Neural progenitor cell (in vitro differentiated cells): ENCODE data around the gene GCNT2. TPM values are rescaled to one million over a fixed set of nuclear protein-coding genes. Genes with fewer than 3 reads are reported as not detected.

Experiments
- DNase-seq: peaks from one replicate; pipeline ENCODE4 v3.0.0-alpha.2; 2016; ENCODE audit warnings: low spot score
- H2AFZ ChIP-seq: fragments of 200-600 bp; sonication (generic); replicated peaks from 2 replicates; pipeline ENCODE4 v1.6.1; 2016; ENCODE audit warnings: antibody characterized with exemption
- H3F3A ChIP-seq: fragments of 200-600 bp; sonication (generic); 2 replicates; pipeline ENCODE4 v1.6.1; 2016; ENCODE audit warnings: antibody characterized with exemption, low read depth
- H3K27ac ChIP-seq: fragments of 200-600 bp; sonication (generic); 2 replicates; pipeline ENCODE4 v1.5.1; 2016; ENCODE audit warnings: mild to moderate bottlenecking
- H3K27me3 ChIP-seq: fragments of 200-600 bp; sonication (generic); 2 replicates; pipeline ENCODE4 v1.6.1; 2016; ENCODE audit warnings: mild to moderate bottlenecking, moderate library complexity
- H3K36me3 ChIP-seq: fragments of 200-600 bp; sonication (generic); 2 replicates; pipeline ENCODE4 v1.5.1; 2016
- H3K4me1 ChIP-seq: fragments of 200-600 bp; sonication (generic); 2 replicates; pipeline ENCODE4 v1.6.1; 2016; ENCODE audit warnings: mixed run types
- H3K4me2 ChIP-seq: fragments of 200-600 bp; sonication (generic); 2 replicates; pipeline ENCODE4 v1.6.1; 2016
- H3K4me3 ChIP-seq: fragments of 200-600 bp; sonication (generic); 2 replicates; pipeline ENCODE4 v1.5.1; 2016
- H3K79me2 ChIP-seq: fragments of 200-600 bp; sonication (generic); 2 replicates; pipeline ENCODE4 v1.6.1; 2016; ENCODE audit warnings: low read depth
- H3K9ac ChIP-seq: fragments of 200-600 bp; sonication (generic); 2 replicates; pipeline ENCODE4 v1.6.1; 2016
- H3K9me3 ChIP-seq: fragments of 200-600 bp; sonication (generic); 2 replicates; pipeline ENCODE4 v1.5.1; 2016; ENCODE audit warnings: low read depth
- H4K20me1 ChIP-seq: fragments of 200-600 bp; sonication (generic); 2 replicates; pipeline ENCODE4 v1.6.1; 2016; ENCODE audit warnings: low read depth
- H3K27ac Mint-ChIP-seq: 3 replicates; pipeline ENCODE4 v1.8.0; 2021; ENCODE audit warnings: mixed read lengths
- H3K27me3 Mint-ChIP-seq: 2 replicates; pipeline ENCODE4 v1.8.0; 2022; ENCODE audit warnings: low read depth, mild to moderate bottlenecking, inconsistent platforms, moderate library complexity, mixed read lengths; ENCODE audit not compliant: insufficient read depth
- H3K36me3 Mint-ChIP-seq: 3 replicates; pipeline ENCODE4 v1.8.0; 2021; ENCODE audit warnings: mixed read lengths
- H3K4me1 Mint-ChIP-seq: 3 replicates; pipeline ENCODE4 v1.8.0; 2021; ENCODE audit warnings: mixed read lengths
- H3K4me3 Mint-ChIP-seq: 3 replicates; pipeline ENCODE4 v1.8.0; 2021; ENCODE audit warnings: mild to moderate bottlenecking, moderate library complexity, mixed read lengths
- H3K9me3 Mint-ChIP-seq: 3 replicates; pipeline ENCODE4 v1.8.0; 2020; ENCODE audit warnings: mixed read lengths
- CTCF ChIP-seq: fragments of 200-600 bp; sonication (generic); IDR thresholded peaks from 2 replicates; pipeline ENCODE4 v1.5.1; 2017; ENCODE audit warnings: antibody characterized with exemption, mild to moderate bottlenecking
- EZH2 ChIP-seq: fragments of 200-600 bp; sonication (generic); IDR thresholded peaks from 2 replicates; pipeline ENCODE4 v1.6.1; 2017; ENCODE audit warnings: antibody characterized with exemption, mild to moderate bottlenecking, moderate library complexity
- EZH2phosphoT487 ChIP-seq: fragments of 200-600 bp; sonication (generic); IDR thresholded peaks from 2 replicates; pipeline ENCODE4 v1.6.1; 2017; ENCODE audit warnings: antibody characterized with exemption
- total RNA-seq: library from RNA; depleted of rRNA; stranded (reverse); fragments of >200 nt; gene quantifications from 2 replicates; pipeline ENCODE4 v1.2.3, GENCODE V29; 2015; ENCODE audit warnings: low replicate concordance

Gene GCNT2
- total RNA-seq, 1 donor from 2014 or later = 48.4 TPM

- no peak overlapping the region for H3K27ac ChIP-seq
- peaks cover 87% of the 10 kb centered on the region for H3K79me2 ChIP-seq
- no peak overlapping the region for H3K4me3 ChIP-seq
- Mint-ChIP-seq H3K27me3 (peaks cover 5% of the 10 kb centered on the region), H3K36me3 (peaks cover 2% of the 10 kb centered on the region), H3K27ac (no peak overlapping the region), H3K4me1 (peaks cover 23% of the 10 kb centered on the region), H3K4me3 (no peak overlapping the region), H3K9me3 (no peaks in the 10 kb centered on the region)
- no peak for DNase-seq
- H3K9ac ChIP-seq = no peak overlapping the region
- no peak overlapping the region for H3K4me2 ChIP-seq
- TF ChIP-seq EZH2phosphoT487 (no peak), CTCF (no peak), EZH2 (no peak)
- peaks cover 44% of the 10 kb centered on the region for H3F3A ChIP-seq
- H3K9me3 ChIP-seq = no peaks in the 10 kb centered on the region
- H3K27me3 ChIP-seq = no peaks in the 10 kb centered on the region
- no peak overlapping the region for H2AFZ ChIP-seq
- peaks cover 20% of the 10 kb centered on the region for H4K20me1 ChIP-seq
- no peaks in the 10 kb centered on the region for H3K36me3 ChIP-seq
- H3K4me1 ChIP-seq = peaks cover 55% of the 10 kb centered on the region
These were observed 68.2 kb downstream of the GCNT2 start for GRCh38 chr6:10589429-10589727.

GRCh38 chr6:10589983-10590382 lies 68.8 kb downstream of the GCNT2 start:
- H3K27me3 Mint-ChIP-seq = peaks cover 5% of the 10 kb centered on the region
- H4K20me1 ChIP-seq = peaks cover 20% of the 10 kb centered on the region
- no peak overlapping the region for H3K27ac Mint-ChIP-seq
- H3K9me3 ChIP-seq = no peaks in the 10 kb centered on the region
- H3K79me2 ChIP-seq = peaks cover 93% of the 10 kb centered on the region
- H3K4me1 Mint-ChIP-seq = peaks cover 17% of the 10 kb centered on the region
- H3K9me3 Mint-ChIP-seq = no peaks in the 10 kb centered on the region
- H3K4me3 Mint-ChIP-seq = no peak overlapping the region
- H3K9ac ChIP-seq = no peak overlapping the region
- no peak overlapping the region for H3K4me3 ChIP-seq
- no peak overlapping the region for H2AFZ ChIP-seq
- H3K36me3 ChIP-seq = no peaks in the 10 kb centered on the region
- H3K36me3 Mint-ChIP-seq = peaks cover 2% of the 10 kb centered on the region
- no peak for DNase-seq
- no peaks in the 10 kb centered on the region for H3K27me3 ChIP-seq
- H3K4me1 ChIP-seq = peaks cover 49% of the 10 kb centered on the region
- no peak overlapping the region for H3K4me2 ChIP-seq
- peaks cover 38% of the 10 kb centered on the region for H3F3A ChIP-seq
- no peak for TF ChIP-seq EZH2phosphoT487
- TF ChIP-seq CTCF = no peak
- H3K27ac ChIP-seq = no peak overlapping the region

- Histone ChIP-seq H3K4me3 (no peak overlapping the region), H2AFZ (no peak overlapping the region), H3K9me3 (no peaks in the 10 kb centered on the region), H3K4me1 (peaks cover 46% of the 10 kb centered on the region), H3K27ac (no peak overlapping the region), H3K79me2 (peaks cover 100% of the 10 kb centered on the region), H3K27me3 (no peaks in the 10 kb centered on the region), H3K36me3 (no peaks in the 10 kb centered on the region), H4K20me1 (peaks cover 20% of the 10 kb centered on the region), H3K4me2 (peak overlapping the region; percentile 44), H3K9ac (no peak overlapping the region), H3F3A (peaks cover 26% of the 10 kb centered on the region)
- DNase-seq = no peak
- no peak for TF ChIP-seq CTCF
- TF ChIP-seq EZH2 = no peak
- no peak for TF ChIP-seq EZH2phosphoT487
- H3K36me3 Mint-ChIP-seq = peaks cover 2% of the 10 kb centered on the region
- H3K4me3 Mint-ChIP-seq = no peak overlapping the region
- peaks cover 3% of the 10 kb centered on the region for H3K4me1 Mint-ChIP-seq
- no peaks in the 10 kb centered on the region for H3K9me3 Mint-ChIP-seq
- H3K27me3 Mint-ChIP-seq = peaks cover 2% of the 10 kb centered on the region
- no peak overlapping the region for H3K27ac Mint-ChIP-seq
These were observed 70.4 kb downstream of the GCNT2 start for GRCh38 chr6:10591422-10592160.
